K562 (cell line): Measurements from ENCODE around the gene BACE1-AS.
"Not testable (repeated sequence)": the region's sequence is repeated elsewhere in the genome, so short reads cannot be mapped to it uniquely, and the experiment has no call there.

Experiments used
- POLR2AphosphoS5 ChIP-seq: IDR thresholded peaks from 2 replicates; pipeline ENCODE4 v1.6.1; 2011; ENCODE audit warnings: mild to moderate bottlenecking, low read depth, low read length, moderate library complexity; ENCODE audit not compliant: control insufficient read depth, insufficient read depth
- RNF2 ChIP-seq: sonication (generic); IDR thresholded peaks from 2 replicates; pipeline ENCODE4 v1.6.1; 2016

GRCh38 chr11:117264624-117265323 is 26.4 kb upstream of the BACE1-AS start:
- not testable (repeated sequence) for TF ChIP-seq POLR2AphosphoS5, RNF2
